ENCODE measurements around the gene MRPL11. TPM values are rescaled to one million over a fixed set of nuclear protein-coding genes. Genes with fewer than 3 reads are reported as not detected.

Gene MRPL11
- total and polyA plus RNA-seq, 4 donors: 32.7 to 56.8 (median 41.2) TPM

DNA sequence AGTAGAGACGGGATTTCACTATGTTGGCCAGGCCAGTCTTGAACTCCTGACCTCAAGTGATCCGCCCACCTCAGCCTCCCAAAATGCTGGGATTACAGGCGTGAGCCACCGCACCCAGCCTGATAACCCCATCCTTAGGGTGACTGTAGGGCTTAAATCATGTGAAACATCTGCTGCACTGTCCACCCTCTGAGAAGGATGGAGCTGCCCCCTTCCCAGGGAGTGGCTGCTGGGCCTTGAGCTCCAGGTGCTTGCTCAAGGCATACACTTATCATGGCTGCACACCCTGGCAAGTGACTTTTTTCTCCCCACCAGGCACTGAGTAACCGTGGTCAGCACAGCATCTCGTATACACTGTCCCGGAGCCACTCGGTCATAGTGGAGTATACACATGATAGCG lies 33.4 kb upstream of the MRPL11 start:
- DNase-seq: no peak
- Histone ChIP-seq H3K27ac (ENCODE audit: low read depth in 1 of 2, low read length in 1 of 2) (no peak overlapping the region), H3K4me1 (ENCODE audit: control insufficient read depth in 5 of 5, insufficient read depth in 5 of 5, low read length in 5 of 5) (peaks cover 0 to 11% (median 4%) of the 10 kb centered on the region in 5 donors), H3K9me3 (ENCODE audit: control insufficient read depth in 4 of 4, insufficient read depth in 3 of 4, low read length in 3 of 4) (no peaks in the 10 kb centered on the region), H3K36me3 (ENCODE audit: control insufficient read depth in 4 of 4, insufficient read depth in 4 of 4, low read length in 4 of 4) (peaks cover 0 to 18% (median 11%) of the 10 kb centered on the region in 4 donors), H3K27me3 (ENCODE audit: control insufficient read depth in 3 of 3, insufficient read depth in 3 of 3, low read length in 2 of 3) (no peaks in the 10 kb centered on the region), H3K4me3 (no peak overlapping the region), H3K9ac (ENCODE audit: insufficient read depth in 1 of 2, low read length in 2 of 2) (no peak overlapping the region)
- ATAC-seq (ENCODE audit: insufficient read depth, low FRiP score): no peak
- 93 to 96% methylated on average over 9 of the region's 9 CpGs for WGBS, 2 donors
- TF ChIP-seq, protein P1, sequence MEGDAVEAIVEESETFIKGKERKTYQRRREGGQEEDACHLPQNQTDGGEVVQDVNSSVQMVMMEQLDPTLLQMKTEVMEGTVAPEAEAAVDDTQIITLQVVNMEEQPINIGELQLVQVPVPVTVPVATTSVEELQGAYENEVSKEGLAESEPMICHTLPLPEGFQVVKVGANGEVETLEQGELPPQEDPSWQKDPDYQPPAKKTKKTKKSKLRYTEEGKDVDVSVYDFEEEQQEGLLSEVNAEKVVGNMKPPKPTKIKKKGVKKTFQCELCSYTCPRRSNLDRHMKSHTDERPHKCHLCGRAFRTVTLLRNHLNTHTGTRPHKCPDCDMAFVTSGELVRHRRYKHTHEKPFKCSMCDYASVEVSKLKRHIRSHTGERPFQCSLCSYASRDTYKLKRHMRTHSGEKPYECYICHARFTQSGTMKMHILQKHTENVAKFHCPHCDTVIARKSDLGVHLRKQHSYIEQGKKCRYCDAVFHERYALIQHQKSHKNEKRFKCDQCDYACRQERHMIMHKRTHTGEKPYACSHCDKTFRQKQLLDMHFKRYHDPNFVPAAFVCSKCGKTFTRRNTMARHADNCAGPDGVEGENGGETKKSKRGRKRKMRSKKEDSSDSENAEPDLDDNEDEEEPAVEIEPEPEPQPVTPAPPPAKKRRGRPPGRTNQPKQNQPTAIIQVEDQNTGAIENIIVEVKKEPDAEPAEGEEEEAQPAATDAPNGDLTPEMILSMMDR (IDR thresholded peaks at IDR 0.05; ENCODE audit: control extremely low read depth, extremely low read depth): no peak

DNA sequence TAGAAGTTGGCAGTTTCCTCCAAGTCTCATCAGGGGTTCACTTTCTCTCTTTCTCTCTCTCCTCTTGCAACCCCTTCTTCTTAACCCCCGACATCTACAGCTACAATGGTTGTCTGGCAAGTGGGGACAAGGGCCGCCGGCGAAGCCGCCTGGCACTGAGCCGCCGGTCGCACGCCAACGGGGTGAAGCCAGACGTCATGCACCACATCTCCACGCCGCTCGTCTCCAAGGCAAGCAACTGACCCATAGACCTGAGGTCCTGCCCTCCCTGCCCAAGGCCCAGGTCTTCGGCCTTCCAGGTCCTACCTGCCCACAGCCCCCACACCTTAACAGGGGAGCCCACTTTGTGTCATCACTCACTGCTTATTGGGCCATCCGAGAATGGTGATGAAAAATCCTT lies 32.5 kb upstream of the MRPL11 start:
- DNase-seq: no peak
- no peak for ATAC-seq (ENCODE audit: insufficient read depth, low FRiP score)
- peaks cover 0 to 18% (median 11%) of the 10 kb centered on the region in 4 donors for H3K36me3 ChIP-seq (ENCODE audit: control insufficient read depth in 4 of 4, insufficient read depth in 4 of 4, low read length in 4 of 4)
- no peak overlapping the region for H3K27ac ChIP-seq (ENCODE audit: low read depth in 1 of 2, low read length in 1 of 2)
- no peak overlapping the region for H3K4me3 ChIP-seq
- TF ChIP-seq, protein P1 (IDR thresholded peaks at IDR 0.05; ENCODE audit: control extremely low read depth, extremely low read depth): no peak
- no peaks in the 10 kb centered on the region for H3K27me3 ChIP-seq (ENCODE audit: control insufficient read depth in 3 of 3, insufficient read depth in 3 of 3, low read length in 2 of 3)
- H3K9me3 ChIP-seq (ENCODE audit: control insufficient read depth in 4 of 4, insufficient read depth in 3 of 4, low read length in 3 of 4): no peaks in the 10 kb centered on the region
- H3K9ac ChIP-seq (ENCODE audit: insufficient read depth in 1 of 2, low read length in 2 of 2): no peak overlapping the region
- WGBS, 2 donors: 96 to 97% methylated on average over 16 of the region's 16 CpGs
- peaks cover 0 to 11% (median 4%) of the 10 kb centered on the region in 5 donors for H3K4me1 ChIP-seq (ENCODE audit: control insufficient read depth in 5 of 5, insufficient read depth in 5 of 5, low read length in 5 of 5)

DNA sequence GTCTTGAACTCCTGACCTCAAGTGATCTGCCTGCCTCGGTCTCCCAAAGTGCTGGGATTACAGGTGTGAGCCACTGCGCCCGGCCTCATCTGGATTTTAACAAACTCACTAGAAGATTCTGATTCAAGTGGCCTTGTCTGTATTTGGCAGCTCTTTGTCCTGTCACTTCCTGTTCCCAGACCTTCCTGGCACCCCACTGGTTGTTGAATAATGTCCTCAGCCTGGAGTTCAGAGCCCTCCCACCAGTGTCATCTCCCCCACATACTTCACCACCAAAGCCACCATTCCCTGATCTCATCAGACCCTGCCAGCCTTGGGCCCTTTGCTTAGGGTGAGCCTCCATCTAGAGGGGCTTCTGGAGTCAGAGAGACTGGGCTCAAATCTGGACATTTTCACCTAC lies 31.4 kb upstream of the MRPL11 start:
- DNase-seq (no peak), ATAC-seq (ENCODE audit: insufficient read depth, low FRiP score) (no peak)
- TF ChIP-seq, protein P1 (IDR thresholded peaks at IDR 0.05; ENCODE audit: control extremely low read depth, extremely low read depth): no peak
- no peaks in the 10 kb centered on the region for H3K9me3 ChIP-seq (ENCODE audit: control insufficient read depth in 4 of 4, insufficient read depth in 3 of 4, low read length in 3 of 4)
- H3K27me3 ChIP-seq (ENCODE audit: control insufficient read depth in 3 of 3, insufficient read depth in 3 of 3, low read length in 2 of 3): no peaks in the 10 kb centered on the region
- no peak overlapping the region for H3K27ac ChIP-seq (ENCODE audit: low read depth in 1 of 2, low read length in 1 of 2)
- H3K4me1 ChIP-seq (ENCODE audit: control insufficient read depth in 5 of 5, insufficient read depth in 5 of 5, low read length in 5 of 5): peaks cover 0 to 11% (median 6%) of the 10 kb centered on the region in 5 donors
- no peak overlapping the region for H3K4me3 ChIP-seq
- H3K36me3 ChIP-seq (ENCODE audit: control insufficient read depth in 4 of 4, insufficient read depth in 4 of 4, low read length in 4 of 4): peaks cover 0 to 13% (median 11%) of the 10 kb centered on the region in 4 donors
- no peak overlapping the region for H3K9ac ChIP-seq (ENCODE audit: insufficient read depth in 1 of 2, low read length in 2 of 2)
- WGBS, 2 donors: 86 to 87% methylated on average over 3 of the region's 3 CpGs

DNA sequence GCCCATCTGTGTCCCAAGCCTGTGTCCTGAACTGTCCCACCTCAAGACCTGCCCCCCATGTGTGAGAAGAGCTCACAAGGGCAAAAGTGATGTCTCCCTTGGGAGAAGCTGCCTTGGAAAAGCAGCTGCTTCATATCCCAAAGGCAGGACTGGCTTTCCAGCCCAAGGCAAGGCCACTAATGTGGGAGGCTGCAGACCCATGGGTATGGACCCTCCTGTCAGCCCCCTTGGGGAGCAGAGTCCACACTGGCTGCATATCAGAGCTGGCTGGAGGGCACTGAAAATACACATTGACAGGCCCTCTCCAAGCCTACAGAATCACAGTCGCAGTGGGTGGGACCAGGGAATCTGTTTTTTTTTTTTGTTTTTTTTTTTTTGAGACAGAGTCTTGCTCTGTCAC lies 30.8 kb upstream of the MRPL11 start:
- Histone ChIP-seq H3K4me1 (ENCODE audit: control insufficient read depth in 5 of 5, insufficient read depth in 5 of 5, low read length in 5 of 5) (peaks cover 0 to 11% (median 6%) of the 10 kb centered on the region in 5 donors), H3K27me3 (ENCODE audit: control insufficient read depth in 3 of 3, insufficient read depth in 3 of 3, low read length in 2 of 3) (no peaks in the 10 kb centered on the region), H3K4me3 (no peak overlapping the region), H3K9me3 (ENCODE audit: control insufficient read depth in 4 of 4, insufficient read depth in 3 of 4, low read length in 3 of 4) (no peaks in the 10 kb centered on the region), H3K36me3 (ENCODE audit: control insufficient read depth in 4 of 4, insufficient read depth in 4 of 4, low read length in 4 of 4) (peaks cover 0 to 13% (median 10%) of the 10 kb centered on the region in 4 donors), H3K9ac (ENCODE audit: insufficient read depth in 1 of 2, low read length in 2 of 2) (no peak overlapping the region), H3K27ac (ENCODE audit: low read depth in 1 of 2, low read length in 1 of 2) (no peak overlapping the region)
- WGBS, 2 donors: 78 to 100% methylated on average over 1 of the region's 1 CpG
- ATAC-seq (ENCODE audit: insufficient read depth, low FRiP score): no peak
- no peak for DNase-seq
- TF ChIP-seq, protein P1 (IDR thresholded peaks at IDR 0.05; ENCODE audit: control extremely low read depth, extremely low read depth): no peak
